Activated T-cell treated with anti-CD3 and anti-CD28 coated beads, Interleukin-2, amount 50 U/mL, for 72 hours (primary cell): Measurements from ENCODE around the gene ENPP3. TPM values are rescaled to one million over a fixed set of nuclear protein-coding genes. Genes with fewer than 3 reads are reported as not detected.
"Not testable (repeated sequence)": the region's sequence is repeated elsewhere in the genome, so short reads cannot be mapped to it uniquely, and the experiment has no call there.

Source experiments
- ATAC-seq, 2 donors: fragments of 150-1000 bp; cut with Tn5 transposase; replicated peaks in 1 of 2; 2 replicates each; pipeline ENCODE4 v1.10.0; 2021; ENCODE audit warnings: moderate library complexity in 2 of 2, mild to moderate bottlenecking in 1 of 2
- DNase-seq, 2 donors: peaks; one replicate each; pipeline ENCODE4 v3.0.0; 2021 to 2022; ENCODE audit warnings: mixed read lengths in 1 of 2
- H3K27ac Mint-ChIP-seq: one replicate; pipeline ENCODE4 v1.8.0; 2022; ENCODE audit warnings: mild to moderate bottlenecking, moderate library complexity, mixed read lengths
- H3K27me3 Mint-ChIP-seq: one replicate; pipeline ENCODE4 v1.8.0; 2022; ENCODE audit warnings: low read depth, mixed read lengths
- H3K36me3 Mint-ChIP-seq, 2 donors: one replicate each; pipeline ENCODE4 v1.8.0; 2022; ENCODE audit warnings: mixed read lengths in 2 of 2, mild to moderate bottlenecking in 1 of 2; ENCODE audit not compliant: insufficient read depth in 2 of 2
- H3K4me1 Mint-ChIP-seq: one replicate; pipeline ENCODE4 v1.8.0; 2022; ENCODE audit warnings: low read depth, mixed read lengths
- H3K4me3 Mint-ChIP-seq, 2 donors: one replicate each; pipeline ENCODE4 v1.8.0; 2022; ENCODE audit warnings: mild to moderate bottlenecking in 2 of 2, mixed read lengths in 2 of 2, moderate library complexity in 2 of 2
- H3K9me3 Mint-ChIP-seq, 2 donors: one replicate each; pipeline ENCODE4 v1.8.0; 2022; ENCODE audit warnings: mixed read lengths in 2 of 2
- total RNA-seq, 2 donors: library from RNA; stranded (reverse); gene quantifications; one replicate each; pipeline ENCODE4 v1.2.3, GENCODE V29; 2022

The ENPP3 gene
- total RNA-seq, 2 donors from 2014 or later, result 3.6 to 7.4 TPM

- not testable (repeated sequence) for H3K4me1 Mint-ChIP-seq, H3K27me3 Mint-ChIP-seq, ATAC-seq, H3K9me3 Mint-ChIP-seq, H3K27ac Mint-ChIP-seq, H3K4me3 Mint-ChIP-seq, H3K36me3 Mint-ChIP-seq, DNase-seq
Observed at GRCh38 chr6:131710917-131711316, 73.8 kb downstream of the ENPP3 start, which contains the start of gene CTAGE9. CTAGE9 (minus strand) TSS chr6:131711017; CDS start chr6:131711017, 0 bp downstream.

- not testable (repeated sequence) for DNase-seq, H3K4me1 Mint-ChIP-seq, H3K4me3 Mint-ChIP-seq, H3K27me3 Mint-ChIP-seq, H3K27ac Mint-ChIP-seq, H3K36me3 Mint-ChIP-seq, H3K9me3 Mint-ChIP-seq
- peak in 1 of 2 donors; percentile 34 for ATAC-seq
Observed at GRCh38 chr6:131715567-131715966, 78.5 kb downstream of the ENPP3 start.

DNA sequence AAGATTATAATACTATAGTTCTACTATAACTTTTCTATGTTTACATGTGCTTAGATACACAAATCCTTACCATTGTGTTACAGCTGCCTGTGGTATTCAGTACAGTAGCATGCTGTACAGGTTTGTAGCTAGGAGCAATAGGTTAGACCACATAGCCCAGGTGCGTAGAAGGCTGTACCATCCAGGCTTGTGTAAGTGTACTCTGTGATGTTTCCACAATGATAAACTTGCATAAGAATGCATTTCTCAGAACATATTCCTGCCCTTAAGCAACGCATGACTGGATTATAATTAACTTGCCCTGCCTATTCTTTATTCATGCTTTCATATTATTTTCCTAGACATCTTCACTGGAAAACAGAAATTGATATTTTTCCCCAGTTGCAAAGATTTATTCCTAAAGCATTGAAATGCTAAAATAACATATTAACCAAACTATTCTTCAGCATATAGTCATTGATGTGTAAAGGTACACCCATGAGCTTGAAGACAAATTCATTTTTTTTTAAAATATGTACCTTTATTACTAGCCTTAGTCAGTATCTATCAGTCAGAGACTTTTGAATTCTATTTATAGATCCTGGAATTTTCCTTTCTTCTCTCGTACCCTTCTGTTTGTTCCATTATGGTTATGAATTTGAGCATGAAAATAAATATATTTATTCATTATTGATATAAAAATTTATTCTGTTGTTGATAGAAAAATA lies 80.9 kb downstream of the ENPP3 start:
- ATAC-seq (no peak), DNase-seq (no peak)
- H3K4me1 Mint-ChIP-seq, result no peaks in the 10 kb centered on the region
- H3K4me3 Mint-ChIP-seq, result no peak overlapping the region
- H3K27me3 Mint-ChIP-seq, result peaks cover 5% of the 10 kb centered on the region
- H3K9me3 Mint-ChIP-seq, result no peaks in the 10 kb centered on the region
- no peak overlapping the region for H3K27ac Mint-ChIP-seq
- H3K36me3 Mint-ChIP-seq, result no peaks in the 10 kb centered on the region

GRCh38 chr6:131721161-131721560 lies 84.1 kb downstream of the ENPP3 start:
- H3K4me3 Mint-ChIP-seq, result no peak overlapping the region
- no peaks in the 10 kb centered on the region for H3K36me3 Mint-ChIP-seq
- H3K27ac Mint-ChIP-seq, result no peak overlapping the region
- no peak for ATAC-seq
- no peaks in the 10 kb centered on the region for H3K4me1 Mint-ChIP-seq
- no peak for DNase-seq
- no peaks in the 10 kb centered on the region for H3K9me3 Mint-ChIP-seq
- peaks cover under 1% of the 10 kb centered on the region for H3K27me3 Mint-ChIP-seq

DNA sequence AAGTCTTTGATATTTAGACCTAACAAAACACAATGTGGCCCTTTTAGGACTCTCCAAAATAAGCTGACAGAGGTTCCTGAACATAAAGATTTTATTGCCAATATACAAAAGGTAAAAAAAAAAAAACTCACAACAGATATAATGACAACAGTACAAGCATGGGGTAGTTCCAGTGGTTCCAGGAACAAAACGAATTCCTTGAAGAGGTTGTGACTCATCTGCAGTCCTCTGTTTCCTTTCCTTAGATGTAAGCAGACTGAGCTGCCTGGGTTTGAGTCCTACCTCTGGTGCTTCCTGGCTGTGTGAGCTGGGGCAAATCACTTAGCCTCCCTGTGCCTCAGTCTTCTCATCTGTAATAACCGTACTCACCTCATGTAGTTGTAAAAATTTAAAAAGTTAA lies 87.0 kb downstream of the ENPP3 start:
- Mint-ChIP-seq H3K36me3 (peaks cover 0 to 4% of the 10 kb centered on the region in 2 donors), H3K4me1 (no peaks in the 10 kb centered on the region), H3K9me3 (no peaks in the 10 kb centered on the region), H3K27ac (no peak overlapping the region), H3K27me3 (no peaks in the 10 kb centered on the region), H3K4me3 (no peak overlapping the region)
- no peak for DNase-seq
- no peak for ATAC-seq

DNA sequence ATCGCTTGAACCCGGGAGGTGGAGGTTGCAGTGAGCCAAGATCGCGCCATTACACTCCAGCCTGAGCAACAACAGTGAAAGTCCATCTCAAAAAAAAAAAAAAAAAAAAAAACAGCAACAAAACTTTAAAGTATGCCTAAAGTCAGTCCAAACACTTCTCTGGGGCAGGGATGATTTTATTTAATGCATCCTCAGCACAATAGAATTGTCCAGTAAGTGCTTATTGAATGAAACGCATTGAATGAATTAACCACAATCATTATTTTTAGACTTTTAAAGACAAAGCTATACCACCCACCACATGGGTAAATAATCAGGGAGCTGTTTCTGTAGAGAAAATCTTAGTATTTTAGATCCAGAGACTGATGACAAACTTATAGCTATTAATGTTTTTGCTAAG lies 90.4 kb downstream of the ENPP3 start:
- Mint-ChIP-seq H3K27ac (no peak overlapping the region), H3K36me3 (peaks cover 0 to 4% of the 10 kb centered on the region in 2 donors), H3K4me1 (no peaks in the 10 kb centered on the region), H3K4me3 (no peak overlapping the region), H3K27me3 (no peaks in the 10 kb centered on the region), H3K9me3 (no peaks in the 10 kb centered on the region)
- DNase-seq, result no peak
- no peak for ATAC-seq

DNA sequence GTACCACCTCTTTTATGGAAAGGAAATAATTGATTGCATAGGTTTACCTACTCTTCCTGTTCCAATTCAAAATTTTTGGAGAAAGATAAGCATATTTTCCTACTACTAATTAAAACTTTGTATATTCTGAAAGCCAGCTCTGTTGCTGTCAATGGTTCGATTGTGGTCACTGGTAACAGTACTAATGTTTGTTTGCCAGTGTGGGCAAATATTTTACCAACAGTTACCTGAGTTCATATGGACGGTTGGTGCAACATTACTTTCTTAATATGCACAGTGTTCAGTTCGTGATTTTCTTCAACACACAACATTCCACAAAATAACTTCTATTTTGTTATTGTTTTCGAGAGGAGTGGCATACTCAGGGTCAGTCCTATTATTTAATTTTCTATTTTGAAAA lies 90.8 kb downstream of the ENPP3 start:
- no peaks in the 10 kb centered on the region for H3K4me1 Mint-ChIP-seq
- ATAC-seq, result no peak
- DNase-seq, result no peak
- H3K4me3 Mint-ChIP-seq, result no peak overlapping the region
- peaks cover 0 to 4% of the 10 kb centered on the region in 2 donors for H3K36me3 Mint-ChIP-seq
- H3K9me3 Mint-ChIP-seq, result no peaks in the 10 kb centered on the region
- H3K27me3 Mint-ChIP-seq, result no peaks in the 10 kb centered on the region
- H3K27ac Mint-ChIP-seq, result no peak overlapping the region

GRCh38 chr6:131728296-131728939 lies 91.3 kb downstream of the ENPP3 start:
- DNase-seq, result no peak
- no peaks in the 10 kb centered on the region for H3K9me3 Mint-ChIP-seq
- ATAC-seq, result peak in 1 of 2 donors; percentile 59
- peaks cover 0 to 4% of the 10 kb centered on the region in 2 donors for H3K36me3 Mint-ChIP-seq
- H3K4me3 Mint-ChIP-seq, result no peak overlapping the region
- H3K27me3 Mint-ChIP-seq, result no peaks in the 10 kb centered on the region
- no peaks in the 10 kb centered on the region for H3K4me1 Mint-ChIP-seq
- no peak overlapping the region for H3K27ac Mint-ChIP-seq

DNA sequence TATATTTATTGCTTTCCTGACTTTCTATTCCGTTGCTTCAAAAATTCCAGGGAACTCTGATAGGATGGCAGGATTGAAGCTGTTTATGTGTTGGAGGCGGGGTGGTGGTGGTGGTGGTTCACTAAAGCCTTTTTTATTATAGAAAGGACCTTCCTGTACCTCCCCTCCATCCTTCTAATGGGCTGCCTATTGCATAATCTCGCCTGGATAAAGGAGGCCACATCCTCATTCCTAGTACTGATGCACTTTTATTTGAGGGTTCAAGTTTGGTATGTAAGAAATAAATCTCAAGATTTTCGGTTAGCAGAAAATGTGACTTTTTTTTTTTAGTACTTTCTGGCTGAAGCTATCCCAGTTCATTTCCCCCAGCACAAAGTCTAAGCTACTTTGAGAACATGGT lies 92.4 kb downstream of the ENPP3 start:
- Mint-ChIP-seq H3K9me3 (no peaks in the 10 kb centered on the region), H3K27me3 (no peaks in the 10 kb centered on the region), H3K4me1 (no peaks in the 10 kb centered on the region), H3K4me3 (no peak overlapping the region), H3K27ac (no peak overlapping the region), H3K36me3 (peaks cover 0 to 4% of the 10 kb centered on the region in 2 donors)
- ATAC-seq, result no peak
- DNase-seq, result no peak

GRCh38 chr6:131730264-131730663 lies 93.2 kb downstream of the ENPP3 start:
- Mint-ChIP-seq H3K27ac (no peak overlapping the region), H3K36me3 (peaks cover 0 to 4% of the 10 kb centered on the region in 2 donors), H3K4me1 (no peaks in the 10 kb centered on the region), H3K4me3 (no peak overlapping the region), H3K27me3 (no peaks in the 10 kb centered on the region), H3K9me3 (no peaks in the 10 kb centered on the region)
- ATAC-seq (no peak), DNase-seq (no peak)

GRCh38 chr6:131731224-131731623 lies 94.1 kb downstream of the ENPP3 start:
- Mint-ChIP-seq H3K27ac (no peak overlapping the region), H3K27me3 (no peaks in the 10 kb centered on the region), H3K4me3 (no peak overlapping the region), H3K9me3 (no peaks in the 10 kb centered on the region), H3K4me1 (no peaks in the 10 kb centered on the region), H3K36me3 (peaks cover 0 to 4% of the 10 kb centered on the region in 2 donors)
- DNase-seq, result no peak
- ATAC-seq, result no peak

- Mint-ChIP-seq H3K36me3 (no peaks in the 10 kb centered on the region), H3K4me1 (no peaks in the 10 kb centered on the region), H3K27me3 (no peaks in the 10 kb centered on the region), H3K4me3 (no peak overlapping the region), H3K9me3 (no peaks in the 10 kb centered on the region), H3K27ac (no peak overlapping the region)
- no peak for DNase-seq
- no peak for ATAC-seq
Observed at GRCh38 chr6:131733376-131734016, 96.4 kb downstream of the ENPP3 start.

- no peak overlapping the region for H3K27ac Mint-ChIP-seq
- H3K4me3 Mint-ChIP-seq, result no peak overlapping the region
- no peaks in the 10 kb centered on the region for H3K36me3 Mint-ChIP-seq
- ATAC-seq, result no peak
- no peaks in the 10 kb centered on the region for H3K4me1 Mint-ChIP-seq
- no peaks in the 10 kb centered on the region for H3K27me3 Mint-ChIP-seq
- H3K9me3 Mint-ChIP-seq, result no peaks in the 10 kb centered on the region
- no peak for DNase-seq
Observed at GRCh38 chr6:131736003-131736596, 99.0 kb downstream of the ENPP3 start.
